MCF 10A (cell line): ENCODE data around the gene SLC15A1. TPM values are rescaled to one million over a fixed set of nuclear protein-coding genes. Genes with fewer than 3 reads are reported as not detected.

ENCODE experiments used
- BruUV-seq: library from RNA; stranded (reverse); fragments of 400-500 nt; replicated peaks from 2 replicates; lab custom pipeline; 2021; lab: Mats Ljungman, UMichigan
- CTCF ChIA-PET: fragments of 300-600 bp; sonication (Branson Sonifier 250); formaldehyde crosslinking; extraction: SDS; loops from one replicate; lab custom pipeline; 2021; ENCODE audit warnings: antibody characterized with exemption, inconsistent platforms; lab: Yijun Ruan, JAX
- POLR2A ChIA-PET: fragments of 300-600, 350-650 bp; sonication (Branson Sonifier 250); formaldehyde crosslinking; extraction: SDS; loops from one replicate; lab custom pipeline; 2020; ENCODE audit warnings: antibody characterized with exemption, inconsistent platforms; lab: Yijun Ruan, JAX
- DNase-seq: peaks from one replicate; pipeline ENCODE4 v3.0.0-alpha.2; 2018; ENCODE audit not compliant: unreplicated experiment
- H3K27ac Mint-ChIP-seq: one replicate; pipeline ENCODE4 v1.8.0; 2022; ENCODE audit warnings: mild to moderate bottlenecking, low read depth, mixed read lengths; ENCODE audit not compliant: unreplicated experiment
- H3K27me3 Mint-ChIP-seq: one replicate; pipeline ENCODE4 v1.8.0; 2022; ENCODE audit warnings: mixed read lengths; ENCODE audit not compliant: insufficient read depth, unreplicated experiment
- H3K36me3 Mint-ChIP-seq: one replicate; pipeline ENCODE4 v1.8.0; 2022; ENCODE audit warnings: mild to moderate bottlenecking, moderate library complexity, mixed read lengths; ENCODE audit not compliant: insufficient read depth, unreplicated experiment
- H3K4me1 Mint-ChIP-seq: one replicate; pipeline ENCODE4 v1.8.0; 2022; ENCODE audit warnings: mixed read lengths; ENCODE audit not compliant: insufficient read depth, unreplicated experiment
- H3K4me3 Mint-ChIP-seq: one replicate; pipeline ENCODE4 v1.8.0; 2022; ENCODE audit warnings: mild to moderate bottlenecking, moderate library complexity, mixed read lengths; ENCODE audit not compliant: unreplicated experiment
- H3K9me3 Mint-ChIP-seq: one replicate; pipeline ENCODE4 v1.8.0; 2022; ENCODE audit warnings: mixed read lengths; ENCODE audit not compliant: unreplicated experiment
- CTCF ChIP-seq: fragments of 200-600 bp; IDR thresholded peaks from one replicate; pipeline ENCODE4 v1.8.0; 2022; ENCODE audit warnings: antibody characterized with exemption, mild to moderate bottlenecking; ENCODE audit not compliant: unreplicated experiment
- intact Hi-C: fragments of 100-400 bp; cut with micrococcal nuclease; formaldehyde crosslinking; loops from 2 replicates; pipeline ENCODE4 v1.14.1; 2022
- total RNA-seq: library from RNA; stranded (reverse); gene quantifications from 2 replicates; pipeline ENCODE4 v1.2.3, GENCODE V29; 2022

The SLC15A1 gene
- total RNA-seq, 1 experiment from 2014 or later: not detected

GRCh38 chr13:98693756-98694155 lies 58.7 kb downstream of the SLC15A1 start:
- H3K9me3 Mint-ChIP-seq: no peaks in the 10 kb centered on the region
- TF ChIP-seq CTCF: no peak
- H3K27me3 Mint-ChIP-seq: peaks cover 12% of the 10 kb centered on the region
- no peak overlapping the region for H3K4me3 Mint-ChIP-seq
- DNase-seq: no peak
- no peak overlapping the region for H3K27ac Mint-ChIP-seq
- H3K4me1 Mint-ChIP-seq: no peaks in the 10 kb centered on the region
- H3K36me3 Mint-ChIP-seq: no peaks in the 10 kb centered on the region
- BruUV-seq: no TSS peak
- intact Hi-C loops: no loop called here
- CTCF ChIA-PET: interaction anchor here (0.7 kb wide), 1 partner anchor 10 kb away, joined by 3 read pairs; no protein-coding TSS in a partner anchor
- POLR2A ChIA-PET: no interaction called here

- Mint-ChIP-seq H3K9me3 (no peaks in the 10 kb centered on the region), H3K4me1 (no peaks in the 10 kb centered on the region), H3K27me3 (peaks cover 19% of the 10 kb centered on the region), H3K36me3 (no peaks in the 10 kb centered on the region), H3K27ac (no peak overlapping the region), H3K4me3 (no peak overlapping the region)
- TF ChIP-seq CTCF: no peak
- no TSS peak for BruUV-seq
- ChIA-PET CTCF (interaction anchor here (0.6 kb wide), 2 partner anchors 37 to 446 kb away, joined by 3 to 5 read pairs; no protein-coding TSS in a partner anchor), POLR2A (no interaction called here)
- no peak for DNase-seq
- intact Hi-C loops: no loop called here
These were observed 61.1 kb downstream of the SLC15A1 start for GRCh38 chr13:98691360-98691759.

GRCh38 chr13:98690348-98691022 lies 62.0 kb downstream of the SLC15A1 start:
- H3K4me3 Mint-ChIP-seq: no peak overlapping the region
- CTCF ChIA-PET: interaction anchor here (0.6 to 1.0 kb wide), 2 partner anchors 37 to 75 kb away, joined by 3 read pairs; no protein-coding TSS in a partner anchor
- H3K27ac Mint-ChIP-seq: no peak overlapping the region

More at GRCh38 chr13:98690348-98691022, 62.0 kb downstream of the SLC15A1 start:
- Mint-ChIP-seq H3K27me3 (peaks cover 14% of the 10 kb centered on the region), H3K36me3 (no peaks in the 10 kb centered on the region), H3K9me3 (no peaks in the 10 kb centered on the region), H3K4me1 (no peaks in the 10 kb centered on the region)
- BruUV-seq: no TSS peak
- POLR2A ChIA-PET: no interaction called here
- intact Hi-C loops: no loop called here
- no peak for TF ChIP-seq CTCF
- no peak for DNase-seq
